ENCODE measurements around the gene MINPP1. TPM values are rescaled to one million over a fixed set of nuclear protein-coding genes. Genes with fewer than 3 reads are reported as not detected.

Gene MINPP1
- polyA plus RNA-seq, 1 donor from 2014 or later = 60.2 TPM

DNA sequence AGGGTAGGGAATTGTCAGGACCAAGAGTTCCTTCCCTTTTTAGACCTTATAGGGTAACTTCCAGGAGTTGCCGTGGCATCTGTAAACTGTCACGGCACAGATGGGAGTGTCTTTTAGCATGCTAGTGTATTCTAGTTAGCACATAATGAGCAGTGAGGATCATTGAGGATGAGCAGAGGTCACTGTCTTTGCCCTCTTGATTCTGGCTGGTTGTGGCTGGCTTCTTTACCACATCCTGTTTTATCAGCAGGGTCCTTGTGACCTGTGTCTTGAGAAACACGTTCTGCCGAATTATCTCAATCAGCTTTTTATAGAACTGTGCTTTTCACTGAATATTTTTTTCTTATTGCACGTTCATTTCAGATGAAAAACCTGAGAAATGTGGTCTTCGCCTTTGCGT lies 41.5 kb downstream of the MINPP1 start:
- no peaks in the 10 kb centered on the region for H3K9me3 ChIP-seq (ENCODE audit: low read length)
- no peaks in the 10 kb centered on the region for H3K27me3 ChIP-seq (ENCODE audit: insufficient read depth, low read depth, low read length)
- no peaks in the 10 kb centered on the region for H4K20me1 ChIP-seq (ENCODE audit: insufficient read depth)
- peaks cover 6% of the 10 kb centered on the region for H3K79me2 ChIP-seq (replicated peaks; ENCODE audit: insufficient read depth, low read length)
- no peak overlapping the region for H2AFZ ChIP-seq (ENCODE audit: low read depth, low read length)
- no peak overlapping the region for H3K27ac ChIP-seq (ENCODE audit: low read length)
- H3K4me2 ChIP-seq (ENCODE audit: low read length) = no peak overlapping the region
- H3K4me3 ChIP-seq (ENCODE audit: low read length) = no peak overlapping the region
- no peaks in the 10 kb centered on the region for H3K9me2 ChIP-seq (ENCODE audit: insufficient read depth, low read length)
- no peak overlapping the region for H3K9ac ChIP-seq (ENCODE audit: low read length)
- peaks cover 3% of the 10 kb centered on the region for H3K36me3 ChIP-seq (ENCODE audit: insufficient read depth, low read length)
- no peaks in the 10 kb centered on the region for H3F3A ChIP-seq (ENCODE audit: insufficient read depth, low read length, poor library complexity, severe bottlenecking)
- TF ChIP-seq MXI1 (conservative IDR thresholded peaks at IDR 0.05; ENCODE audit: poor library complexity, severe bottlenecking) = no peak

DNA sequence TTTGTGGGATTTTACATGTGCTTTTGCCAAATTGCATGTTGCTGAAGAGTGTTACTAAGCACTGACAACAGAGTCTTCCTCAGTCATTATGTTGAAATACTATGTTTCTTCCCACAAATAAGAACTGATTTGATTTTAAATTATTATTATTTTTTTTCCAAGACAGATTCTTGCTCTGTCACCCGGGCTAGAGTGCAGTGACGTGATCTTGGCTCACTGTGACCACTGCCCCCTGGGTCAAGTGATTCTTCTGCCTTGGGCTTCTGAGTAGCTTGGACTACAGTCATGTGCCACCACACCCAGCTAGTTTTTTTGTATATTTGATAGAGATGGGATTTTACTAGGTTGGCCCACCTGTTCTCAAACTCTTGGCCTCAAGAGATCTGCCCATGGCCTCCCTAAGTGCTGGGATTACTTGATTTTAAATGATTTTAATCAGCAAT lies 42.3 kb downstream of the MINPP1 start:
- Histone ChIP-seq H3K9ac (ENCODE audit: low read length) (no peak overlapping the region), H3K9me2 (ENCODE audit: insufficient read depth, low read length) (no peaks in the 10 kb centered on the region), H3K27me3 (ENCODE audit: insufficient read depth, low read depth, low read length) (no peaks in the 10 kb centered on the region), H3K27ac (ENCODE audit: low read length) (no peak overlapping the region), H2AFZ (ENCODE audit: low read depth, low read length) (no peak overlapping the region), H3K4me2 (ENCODE audit: low read length) (no peak overlapping the region), H3K36me3 (ENCODE audit: insufficient read depth, low read length) (peaks cover 3% of the 10 kb centered on the region), H3K79me2 (replicated peaks; ENCODE audit: insufficient read depth, low read length) (peaks cover 6% of the 10 kb centered on the region), H3K9me3 (ENCODE audit: low read length) (no peaks in the 10 kb centered on the region), H4K20me1 (ENCODE audit: insufficient read depth) (no peaks in the 10 kb centered on the region), H3K4me3 (ENCODE audit: low read length) (no peak overlapping the region), H3F3A (ENCODE audit: insufficient read depth, low read length, poor library complexity, severe bottlenecking) (no peaks in the 10 kb centered on the region)
- no peak for TF ChIP-seq EP300 (conservative IDR thresholded peaks at IDR 0.05; ENCODE audit: poor library complexity, severe bottlenecking)
- no peak for TF ChIP-seq EZH2 (IDR thresholded peaks at IDR 0.05; ENCODE audit: borderline replicate concordance, insufficient read depth, low read length, poor library complexity, severe bottlenecking)
- TF ChIP-seq, protein P1, sequence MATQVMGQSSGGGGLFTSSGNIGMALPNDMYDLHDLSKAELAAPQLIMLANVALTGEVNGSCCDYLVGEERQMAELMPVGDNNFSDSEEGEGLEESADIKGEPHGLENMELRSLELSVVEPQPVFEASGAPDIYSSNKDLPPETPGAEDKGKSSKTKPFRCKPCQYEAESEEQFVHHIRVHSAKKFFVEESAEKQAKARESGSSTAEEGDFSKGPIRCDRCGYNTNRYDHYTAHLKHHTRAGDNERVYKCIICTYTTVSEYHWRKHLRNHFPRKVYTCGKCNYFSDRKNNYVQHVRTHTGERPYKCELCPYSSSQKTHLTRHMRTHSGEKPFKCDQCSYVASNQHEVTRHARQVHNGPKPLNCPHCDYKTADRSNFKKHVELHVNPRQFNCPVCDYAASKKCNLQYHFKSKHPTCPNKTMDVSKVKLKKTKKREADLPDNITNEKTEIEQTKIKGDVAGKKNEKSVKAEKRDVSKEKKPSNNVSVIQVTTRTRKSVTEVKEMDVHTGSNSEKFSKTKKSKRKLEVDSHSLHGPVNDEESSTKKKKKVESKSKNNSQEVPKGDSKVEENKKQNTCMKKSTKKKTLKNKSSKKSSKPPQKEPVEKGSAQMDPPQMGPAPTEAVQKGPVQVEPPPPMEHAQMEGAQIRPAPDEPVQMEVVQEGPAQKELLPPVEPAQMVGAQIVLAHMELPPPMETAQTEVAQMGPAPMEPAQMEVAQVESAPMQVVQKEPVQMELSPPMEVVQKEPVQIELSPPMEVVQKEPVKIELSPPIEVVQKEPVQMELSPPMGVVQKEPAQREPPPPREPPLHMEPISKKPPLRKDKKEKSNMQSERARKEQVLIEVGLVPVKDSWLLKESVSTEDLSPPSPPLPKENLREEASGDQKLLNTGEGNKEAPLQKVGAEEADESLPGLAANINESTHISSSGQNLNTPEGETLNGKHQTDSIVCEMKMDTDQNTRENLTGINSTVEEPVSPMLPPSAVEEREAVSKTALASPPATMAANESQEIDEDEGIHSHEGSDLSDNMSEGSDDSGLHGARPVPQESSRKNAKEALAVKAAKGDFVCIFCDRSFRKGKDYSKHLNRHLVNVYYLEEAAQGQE (IDR thresholded peaks at IDR 0.05; ENCODE audit: borderline replicate concordance) = no peak
- no peak for TF ChIP-seq TAF1 (IDR thresholded peaks at IDR 0.05; ENCODE audit: low read depth)
- TF ChIP-seq, protein P2, sequence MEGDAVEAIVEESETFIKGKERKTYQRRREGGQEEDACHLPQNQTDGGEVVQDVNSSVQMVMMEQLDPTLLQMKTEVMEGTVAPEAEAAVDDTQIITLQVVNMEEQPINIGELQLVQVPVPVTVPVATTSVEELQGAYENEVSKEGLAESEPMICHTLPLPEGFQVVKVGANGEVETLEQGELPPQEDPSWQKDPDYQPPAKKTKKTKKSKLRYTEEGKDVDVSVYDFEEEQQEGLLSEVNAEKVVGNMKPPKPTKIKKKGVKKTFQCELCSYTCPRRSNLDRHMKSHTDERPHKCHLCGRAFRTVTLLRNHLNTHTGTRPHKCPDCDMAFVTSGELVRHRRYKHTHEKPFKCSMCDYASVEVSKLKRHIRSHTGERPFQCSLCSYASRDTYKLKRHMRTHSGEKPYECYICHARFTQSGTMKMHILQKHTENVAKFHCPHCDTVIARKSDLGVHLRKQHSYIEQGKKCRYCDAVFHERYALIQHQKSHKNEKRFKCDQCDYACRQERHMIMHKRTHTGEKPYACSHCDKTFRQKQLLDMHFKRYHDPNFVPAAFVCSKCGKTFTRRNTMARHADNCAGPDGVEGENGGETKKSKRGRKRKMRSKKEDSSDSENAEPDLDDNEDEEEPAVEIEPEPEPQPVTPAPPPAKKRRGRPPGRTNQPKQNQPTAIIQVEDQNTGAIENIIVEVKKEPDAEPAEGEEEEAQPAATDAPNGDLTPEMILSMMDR (IDR thresholded peaks at IDR 0.05; ENCODE audit: poor library complexity, severe bottlenecking) = no peak
- no peak for TF ChIP-seq POLR2AphosphoS5 (IDR thresholded peaks at IDR 0.05)

DNA sequence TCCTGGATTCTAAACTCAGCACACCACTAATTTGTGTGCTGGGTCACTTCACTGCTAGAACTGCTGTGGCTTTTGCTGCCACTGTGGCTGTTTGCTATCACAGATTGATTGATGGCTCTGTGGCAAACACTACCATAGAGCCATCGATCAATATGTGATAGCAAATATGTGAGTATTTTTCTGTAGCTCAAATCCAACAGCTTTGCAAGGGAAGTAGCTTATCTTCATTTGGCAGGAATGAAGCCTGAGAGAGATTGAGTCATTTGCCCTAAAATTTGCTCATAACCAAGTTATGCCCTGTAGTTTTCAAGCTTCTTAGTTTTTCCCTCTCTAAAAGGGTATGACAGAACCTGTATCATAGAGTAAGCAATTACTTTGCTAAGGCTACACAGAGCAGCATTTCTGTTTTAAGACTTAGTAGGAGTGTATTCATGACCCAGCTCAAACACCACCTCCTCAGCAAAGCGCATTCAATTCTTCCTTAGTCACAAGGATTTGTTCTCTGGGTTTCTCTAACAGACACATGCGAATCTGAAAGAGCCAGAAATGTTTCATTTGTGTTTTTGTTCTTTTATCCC lies 43.1 kb downstream of the MINPP1 start:
- H3K9me2 ChIP-seq (ENCODE audit: insufficient read depth, low read length) = no peaks in the 10 kb centered on the region
- no peak overlapping the region for H3K27ac ChIP-seq (ENCODE audit: low read length)
- H3K79me2 ChIP-seq (replicated peaks; ENCODE audit: insufficient read depth, low read length) = peaks cover 6% of the 10 kb centered on the region
- no peak overlapping the region for H3K4me2 ChIP-seq (ENCODE audit: low read length)
- H3K36me3 ChIP-seq (ENCODE audit: insufficient read depth, low read length) = no peaks in the 10 kb centered on the region
- no peaks in the 10 kb centered on the region for H3K27me3 ChIP-seq (ENCODE audit: insufficient read depth, low read depth, low read length)
- no peak overlapping the region for H2AFZ ChIP-seq (ENCODE audit: low read depth, low read length)
- no peaks in the 10 kb centered on the region for H4K20me1 ChIP-seq (ENCODE audit: insufficient read depth)
- H3K9me3 ChIP-seq (ENCODE audit: low read length) = no peaks in the 10 kb centered on the region
- TF ChIP-seq MXI1 (conservative IDR thresholded peaks at IDR 0.05; ENCODE audit: poor library complexity, severe bottlenecking) (no peak), EZH2 (IDR thresholded peaks at IDR 0.05; ENCODE audit: borderline replicate concordance, insufficient read depth, low read length, poor library complexity, severe bottlenecking) (no peak), TAF1 (IDR thresholded peaks at IDR 0.05; ENCODE audit: low read depth) (no peak), RAD21 (conservative IDR thresholded peaks at IDR 0.05) (no peak)
- no peaks in the 10 kb centered on the region for H3F3A ChIP-seq (ENCODE audit: insufficient read depth, low read length, poor library complexity, severe bottlenecking)
- no peak overlapping the region for H3K9ac ChIP-seq (ENCODE audit: low read length)
- H3K4me3 ChIP-seq (ENCODE audit: low read length) = no peak overlapping the region

All from neural cell (in vitro differentiated cells).